SK-N-SH (cell line): Measurements from ENCODE around the gene FAM229B. TPM values are rescaled to one million over a fixed set of nuclear protein-coding genes. Genes with fewer than 3 reads are reported as not detected.

ENCODE experiments used
- CTCF ChIA-PET: fragments of 300-600, 350-600 bp; formaldehyde crosslinking; extraction: SDS; loops from one replicate; lab custom pipeline; 2021; lab: Yijun Ruan, JAX
- POLR2A ChIA-PET: fragments of 350-600 bp; sonication (Branson Sonifier 250); formaldehyde crosslinking; extraction: SDS; loops from one replicate; lab custom pipeline; 2020; ENCODE audit warnings: antibody characterized with exemption, inconsistent platforms; lab: Yijun Ruan, JAX
- DNase-seq: peaks from one replicate; pipeline ENCODE4 v3.0.0; 2012
- H2AFZ ChIP-seq: fragments of 200-600 bp; sonication (generic); 2 replicates; pipeline ENCODE4 v1.8.1; 2016; ENCODE audit warnings: antibody characterized with exemption, mild to moderate bottlenecking, low read depth
- H3F3A ChIP-seq: fragments of 200-600 bp; sonication (generic); replicated peaks from 2 replicates; pipeline ENCODE3; 2016; ENCODE audit warnings: antibody characterized with exemption, mild to moderate bottlenecking; ENCODE audit not compliant: insufficient read depth
- H3K27ac ChIP-seq, 2 experiments: fragments of 200-500 bp in 1 of 2; fragments of 200-600 bp in 1 of 2; sonication (Bioruptor generic) in 1 of 2; sonication (generic), shearing (Covaris generic) in 1 of 2; 2 replicates each; pipeline versions ENCODE4 v1.5.1 to v1.6.1; 2014 to 2016; ENCODE audit warnings: low read depth in 2 of 2, inconsistent platforms in 1 of 2, low read length in 1 of 2, mild to moderate bottlenecking in 1 of 2, mixed read lengths in 1 of 2
- H3K27me3 ChIP-seq: fragments of 200-600 bp; sonication (generic), shearing (Covaris generic); 2 replicates; pipeline ENCODE4 v1.6.1; 2016; ENCODE audit warnings: mixed run types; ENCODE audit not compliant: insufficient read depth
- H3K36me3 ChIP-seq, 2 experiments: fragments of 200-500 bp in 1 of 2; fragments of 200-600 bp in 1 of 2; sonication (Bioruptor generic) in 1 of 2; sonication (generic) in 1 of 2; replicated peaks in 1 of 2; 2 replicates each; pipeline versions ENCODE3 to v1.5.1; 2014 to 2016; ENCODE audit warnings: low read length in 1 of 2, mild to moderate bottlenecking in 1 of 2; ENCODE audit not compliant: insufficient read depth in 2 of 2, control insufficient read depth in 1 of 2
- H3K4me1 ChIP-seq, 2 experiments: fragments of 200-500 bp in 1 of 2; fragments of 200-600 bp in 1 of 2; sonication (Bioruptor generic) in 1 of 2; sonication (generic), shearing (Covaris generic) in 1 of 2; 2 replicates each; pipeline versions ENCODE4 v1.5.1 to v1.6.1; 2014 to 2016; ENCODE audit warnings: low read depth in 1 of 2, low read length in 1 of 2, mixed run types in 1 of 2; ENCODE audit not compliant: insufficient read depth in 2 of 2, control insufficient read depth in 1 of 2
- H3K4me2 ChIP-seq: fragments of 200-600 bp; sonication (generic), shearing (Covaris generic); 2 replicates; pipeline ENCODE4 v1.6.1; 2017; ENCODE audit warnings: mixed run types
- H3K4me3 ChIP-seq, 2 experiments: fragments of 200-500 bp in 1 of 2; fragments of 200-600 bp in 1 of 2; sonication (Bioruptor generic) in 1 of 2; sonication (generic), shearing (Covaris generic) in 1 of 2; 2 replicates each; pipeline versions ENCODE4 v1.5.1 to v1.8.1; 2014 to 2016; ENCODE audit warnings: low read depth in 2 of 2, inconsistent platforms in 1 of 2, low read length in 1 of 2, mild to moderate bottlenecking in 1 of 2, mixed read lengths in 1 of 2, moderate library complexity in 1 of 2
- H3K79me2 ChIP-seq: fragments of 200-600 bp; sonication (generic); 2 replicates; pipeline ENCODE4 v1.8.1; 2017; ENCODE audit warnings: mild to moderate bottlenecking; ENCODE audit not compliant: insufficient read depth
- H3K9ac ChIP-seq: fragments of 200-600 bp; sonication (generic); 2 replicates; pipeline ENCODE4 v1.6.1; 2017; ENCODE audit warnings: mixed run types
- H3K9me2 ChIP-seq: fragments of 200-600 bp; sonication (generic); 2 replicates; pipeline ENCODE4 v1.6.1; 2017; ENCODE audit warnings: mixed run types
- H3K9me3 ChIP-seq: fragments of 200-600 bp; sonication (generic); 2 replicates; pipeline ENCODE4 v1.6.1; 2017; ENCODE audit warnings: mixed run types, mild to moderate bottlenecking, moderate library complexity
- H4K20me1 ChIP-seq: fragments of 200-600 bp; sonication (generic); 2 replicates; pipeline ENCODE4 v1.6.1; 2017; ENCODE audit warnings: mild to moderate bottlenecking, mixed run types; ENCODE audit not compliant: insufficient read depth
- CTCF ChIP-seq: fragments of 200-600 bp; sonication (generic); IDR thresholded peaks from 2 replicates; pipeline ENCODE4 v1.6.1; 2017; ENCODE audit warnings: antibody characterized with exemption, mild to moderate bottlenecking, moderate library complexity
- ELF1 ChIP-seq: IDR thresholded peaks from 2 replicates; pipeline ENCODE4 v1.4.0; 2012
- FOXM1 ChIP-seq: IDR thresholded peaks from 2 replicates; pipeline ENCODE4 v1.4.0; 2012; ENCODE audit warnings: low read depth, mild to moderate bottlenecking
- GABPA ChIP-seq: IDR thresholded peaks from 2 replicates; pipeline ENCODE4 v1.4.0; 2012; ENCODE audit warnings: low read depth, mild to moderate bottlenecking
- MAX ChIP-seq: IDR thresholded peaks from 2 replicates; pipeline ENCODE4 v1.4.0; 2012; ENCODE audit warnings: low read depth
- MEF2A ChIP-seq: IDR thresholded peaks from 2 replicates; pipeline ENCODE4 v1.4.0; 2012; ENCODE audit warnings: low read depth, borderline replicate concordance
- MXI1 ChIP-seq: IDR thresholded peaks from 2 replicates; pipeline ENCODE4 v1.6.1; 2012; ENCODE audit warnings: mild to moderate bottlenecking, low read depth, low read length, improper control_type of control experiment
- NFIC ChIP-seq: IDR thresholded peaks from 2 replicates; pipeline ENCODE4 v1.4.0; 2012; ENCODE audit warnings: borderline replicate concordance
- RAD21 ChIP-seq: IDR thresholded peaks from 2 replicates; pipeline ENCODE4 v1.6.1; 2012; ENCODE audit warnings: mild to moderate bottlenecking, low read length
- REST ChIP-seq: IDR thresholded peaks from 2 replicates; pipeline ENCODE4 v1.6.1; 2012; ENCODE audit warnings: mild to moderate bottlenecking, low read depth, low read length, moderate library complexity
- RFX5 ChIP-seq: IDR thresholded peaks from 2 replicates; pipeline ENCODE4 v1.6.1; 2012; ENCODE audit warnings: mild to moderate bottlenecking, improper control_type of control experiment, low read length
- SMC3 ChIP-seq: IDR thresholded peaks from 2 replicates; pipeline ENCODE4 v1.6.1; 2012; ENCODE audit warnings: low read depth, low read length, improper control_type of control experiment
- TAF1 ChIP-seq: IDR thresholded peaks from 2 replicates; pipeline ENCODE4 v1.6.1; 2012; ENCODE audit warnings: low read depth, mild to moderate bottlenecking, low read length, moderate library complexity, borderline replicate concordance
- TCF12 ChIP-seq: IDR thresholded peaks from 2 replicates; pipeline ENCODE4 v1.4.0; 2012
- TEAD4 ChIP-seq: IDR thresholded peaks from 2 replicates; pipeline ENCODE4 v1.4.0; 2012; ENCODE audit warnings: mild to moderate bottlenecking, borderline replicate concordance; ENCODE audit not compliant: insufficient read depth
- USF1 ChIP-seq: IDR thresholded peaks from 2 replicates; pipeline ENCODE4 v1.4.0; 2012; ENCODE audit warnings: low read depth, borderline replicate concordance
- YY1 ChIP-seq: IDR thresholded peaks from 2 replicates; pipeline ENCODE4 v1.4.0; 2012; ENCODE audit warnings: low read depth, mild to moderate bottlenecking
- WGBS: methylation state at CpG from one replicate; pipeline ENCODE4 v1.1.6; 2017; ENCODE audit warnings: low lambda C conversion rate; 5-methylcytosine and 5-hydroxymethylcytosine counted together
- polyA plus RNA-seq, 3 experiments: library from polyadenylated mRNA; depleted of rRNA; stranded (reverse); fragments of >200 nt; gene quantifications; 2 replicates each; pipeline ENCODE4 v1.2.3, GENCODE V29; 2012

The FAM229B gene
- polyA plus RNA-seq, 1 of the 3 experiments (the other 2 are of a cell fraction), result 15.9 TPM

- H3K27me3 ChIP-seq, result no peaks in the 10 kb centered on the region
- peak overlapping the region; percentile 77 to 88 for H3K27ac ChIP-seq
- peak overlapping the region; percentile 78 for H3K4me2 ChIP-seq
- H3K36me3 ChIP-seq, result peaks cover 21 to 29% of the 10 kb centered on the region in 2 experiments
- peaks cover 4% of the 10 kb centered on the region for H3F3A ChIP-seq
- H3K9me3 ChIP-seq, result no peaks in the 10 kb centered on the region
- peak overlapping the region; percentile 91 to 93 for H3K4me3 ChIP-seq
- H3K9me2 ChIP-seq, result no peaks in the 10 kb centered on the region
- peak overlapping the region; percentile 98 for H2AFZ ChIP-seq
- H3K9ac ChIP-seq, result peak overlapping the region; percentile 68
- no peak for TF ChIP-seq NFIC
- TF ChIP-seq TEAD4, result no peak
- TF ChIP-seq SMC3, result peak; percentile 42
- TF ChIP-seq ELF1, result no peak
- TF ChIP-seq GABPA, result no peak
- TF ChIP-seq RFX5, result no peak
- TF ChIP-seq MXI1, result no peak
- 0 out of 2 replicates have a peak, but pooled peaks have one; percentile 4 for TF ChIP-seq MAX
- TF ChIP-seq CTCF, result peak; percentile 56
- TF ChIP-seq REST, result no peak
- no peak for TF ChIP-seq FOXM1
- TF ChIP-seq MEF2A, result no peak
- no peak for TF ChIP-seq USF1
- TF ChIP-seq YY1, result no peak; the same call in 1 of the 2 replicates
- peak; percentile 51 for TF ChIP-seq RAD21
- TF ChIP-seq TAF1, result no peak
- TF ChIP-seq TCF12, result no peak
- TF ChIP-seq, all 33 proteins: peak for 4
- Histone ChIP-seq H3K4me1 (peaks cover 2 to 5% of the 10 kb centered on the region in 2 experiments), H4K20me1 (no peaks in the 10 kb centered on the region), H3K79me2 (no peaks in the 10 kb centered on the region; the same call in 1 of the 2 replicates)
- CTCF ChIA-PET, result interaction anchor here (0.7 to 3.7 kb wide), 13 partner anchors 10 to 1279 kb away, joined by 3 to 42 read pairs (median 4); no protein-coding TSS in a partner anchor
- peak; percentile 38 for DNase-seq
- POLR2A ChIA-PET, result interaction anchor here (1.2 kb wide), 1 partner anchor 80 kb away, joined by 3 read pairs; no protein-coding TSS in a partner anchor
- 4% methylated on average over 8 of the region's 8 CpGs for WGBS
Observed at GRCh38 chr6:112086744-112087135, 651 bp upstream of the FAM229B start.
